ENCODE results near the gene MRPS9.
A peak's percentile ranks its signal among the peaks of the same experiment; 100 is the strongest.

Gene MRPS9

DNA sequence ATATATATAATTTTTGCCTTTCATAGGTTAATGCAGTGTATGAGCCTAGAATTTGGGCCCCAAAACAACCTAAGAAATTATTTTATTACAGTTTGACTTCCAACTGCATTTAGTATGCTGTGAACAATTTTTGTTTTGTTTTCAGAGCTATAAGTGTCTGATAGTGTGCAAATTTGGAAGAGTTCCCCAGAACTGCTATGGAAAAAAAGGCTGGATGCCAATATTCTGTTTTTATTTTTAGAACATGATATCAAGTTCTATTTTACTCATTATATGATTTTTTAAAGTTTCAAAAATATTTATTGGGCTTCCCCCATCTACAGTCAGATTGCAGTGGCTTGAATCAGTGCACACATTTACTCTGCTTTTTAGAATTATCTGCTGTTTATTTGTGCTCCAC, 42.6 kb downstream of the MRPS9 start:
- no peak for DNase-seq

DNA sequence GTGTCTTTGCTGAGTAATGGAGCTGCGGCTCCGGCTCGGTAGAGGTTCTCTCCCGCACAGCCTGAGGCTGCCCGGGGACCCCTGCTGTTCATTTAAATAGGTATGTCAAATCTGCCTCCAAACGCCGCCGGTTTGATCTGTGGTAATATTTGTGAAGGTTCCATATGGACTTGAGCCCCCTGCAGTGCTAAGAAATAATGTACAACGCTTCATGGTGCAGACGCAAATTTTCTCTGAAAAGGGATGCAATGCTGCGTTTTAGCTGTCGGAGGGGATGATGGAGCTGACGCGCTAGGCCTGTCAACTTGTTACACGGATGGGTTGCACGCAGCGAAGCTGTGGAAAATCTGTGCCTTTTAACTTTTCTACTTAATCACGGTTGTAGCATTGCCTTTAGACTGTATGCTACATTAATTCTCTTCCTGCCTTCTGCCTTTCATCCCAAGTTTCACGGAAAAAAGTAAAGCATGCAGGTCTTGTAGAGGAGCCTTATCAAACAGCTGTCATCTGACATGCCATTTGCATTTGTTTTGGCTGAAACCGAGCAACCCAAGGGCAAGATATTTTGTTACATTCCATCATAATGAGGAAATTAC, 43.2 kb downstream of the MRPS9 start:
- DNase-seq: no peak

DNA sequence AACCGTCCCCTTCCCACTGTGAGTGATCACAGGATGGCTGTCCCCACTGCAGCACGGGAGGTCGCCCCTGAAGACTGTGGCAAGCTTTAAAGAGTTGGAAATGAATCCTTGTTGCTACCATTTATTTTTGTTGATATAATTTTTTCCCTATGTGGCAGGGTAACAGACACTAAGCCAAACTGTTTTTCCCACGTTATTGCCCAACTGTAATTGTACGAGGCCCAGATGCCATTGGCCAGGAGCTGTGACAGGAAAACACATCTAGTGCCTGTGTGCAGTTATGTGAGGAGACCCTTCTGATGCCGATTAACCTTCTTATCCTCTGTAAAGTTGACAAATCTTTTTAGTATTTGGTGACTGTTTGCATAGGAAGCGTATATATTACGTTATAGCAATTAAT, 44.2 kb downstream of the MRPS9 start:
- DNase-seq: no peak

DNA sequence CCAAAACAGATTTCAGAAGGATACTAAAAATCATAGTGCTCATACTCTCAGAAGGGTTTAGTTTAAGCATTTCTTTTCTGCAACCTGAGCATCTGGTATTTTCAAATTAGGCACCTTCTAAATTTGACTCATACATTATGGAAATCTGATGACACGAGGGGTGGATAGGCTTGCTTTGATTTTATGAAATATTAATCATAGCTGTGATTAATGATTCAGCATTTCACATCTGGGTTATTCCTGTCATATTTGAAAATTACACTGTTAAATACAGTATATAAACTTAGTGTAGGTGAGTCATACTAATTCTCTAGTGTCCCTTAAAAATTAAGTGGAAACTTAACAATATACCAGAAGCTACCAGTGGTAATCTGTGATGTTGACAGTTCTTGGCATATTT, 47.7 kb downstream of the MRPS9 start:
- no peak for DNase-seq

DNA sequence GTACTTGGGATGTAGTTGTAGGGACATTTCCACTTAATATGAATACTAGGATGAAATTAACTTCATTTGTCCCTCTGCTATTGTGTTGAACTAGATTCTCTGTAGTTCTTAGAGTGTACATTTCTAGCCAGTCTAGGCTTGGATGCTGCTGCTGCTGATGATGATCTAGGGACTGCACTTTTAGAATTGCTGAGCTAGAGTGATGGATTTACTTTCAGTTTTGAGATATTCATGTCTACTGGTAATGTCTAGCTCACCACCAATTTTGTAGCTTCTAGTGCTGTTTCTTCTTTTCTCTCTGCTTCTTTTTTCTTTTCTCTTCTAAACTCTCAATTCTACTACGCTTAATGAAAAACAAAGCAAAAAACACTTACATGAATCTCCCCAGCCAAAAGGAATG, 49.4 kb downstream of the MRPS9 start:
- peak in 1 of 2 experiments; percentile 10 for DNase-seq

DNA sequence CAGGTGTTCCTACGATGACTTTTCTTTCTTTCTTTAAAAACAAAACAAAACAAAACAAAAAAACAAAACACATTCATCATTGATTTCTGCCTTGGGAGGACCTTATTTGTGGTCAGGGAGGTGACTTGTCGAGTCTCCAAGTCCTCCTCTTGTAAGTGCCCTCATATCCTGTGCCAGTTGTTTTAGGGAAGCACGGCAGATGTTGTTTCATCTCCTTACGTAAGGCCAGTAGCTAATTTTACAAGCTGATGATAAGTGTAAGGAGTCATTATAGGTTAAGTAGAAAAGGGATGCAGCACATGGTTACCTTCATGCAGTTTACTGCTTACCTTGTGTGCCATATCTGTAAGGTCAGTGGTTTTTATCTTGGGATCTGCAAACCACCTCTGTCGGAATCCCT, 52.2 kb downstream of the MRPS9 start:
- no peak for DNase-seq

DNA sequence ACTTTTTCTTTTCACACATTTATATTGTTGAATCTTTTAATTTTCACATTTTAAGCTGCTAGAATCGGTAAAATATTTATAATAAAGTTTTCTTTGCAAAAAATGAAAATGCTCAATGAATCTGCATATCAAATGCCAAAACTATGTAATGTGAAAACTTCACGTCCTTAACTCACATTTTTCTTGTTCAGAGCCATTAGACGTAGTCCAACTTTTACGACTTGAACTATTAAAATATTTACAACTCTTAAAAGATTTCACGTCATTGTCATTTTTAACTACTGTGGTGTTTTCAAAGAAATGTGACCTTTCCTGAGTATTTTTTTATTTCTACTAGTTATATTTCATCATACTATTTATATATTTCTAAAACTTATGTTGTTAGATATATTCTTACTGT, 54.9 kb downstream of the MRPS9 start:
- no peak for DNase-seq

DNA sequence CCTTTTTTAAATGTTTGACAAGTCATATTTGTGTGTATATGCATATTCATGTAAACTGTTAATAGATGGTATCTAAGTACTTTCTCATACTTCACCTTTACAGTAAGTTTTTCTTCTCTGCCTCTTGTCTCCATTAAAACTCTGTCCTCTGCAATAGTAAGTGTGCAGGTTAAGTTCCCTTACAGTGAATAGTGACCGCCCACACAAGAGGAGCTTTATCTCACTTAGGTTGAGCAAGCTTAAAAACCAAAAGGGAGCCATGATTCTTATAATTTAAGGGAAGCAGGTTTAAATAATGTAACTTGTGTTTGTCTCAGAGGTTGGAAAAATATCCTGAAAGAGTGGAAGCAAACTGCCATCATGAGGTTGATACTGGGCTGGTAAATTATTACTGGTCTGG, 61.3 kb downstream of the MRPS9 start:
- DNase-seq: no peak

DNA sequence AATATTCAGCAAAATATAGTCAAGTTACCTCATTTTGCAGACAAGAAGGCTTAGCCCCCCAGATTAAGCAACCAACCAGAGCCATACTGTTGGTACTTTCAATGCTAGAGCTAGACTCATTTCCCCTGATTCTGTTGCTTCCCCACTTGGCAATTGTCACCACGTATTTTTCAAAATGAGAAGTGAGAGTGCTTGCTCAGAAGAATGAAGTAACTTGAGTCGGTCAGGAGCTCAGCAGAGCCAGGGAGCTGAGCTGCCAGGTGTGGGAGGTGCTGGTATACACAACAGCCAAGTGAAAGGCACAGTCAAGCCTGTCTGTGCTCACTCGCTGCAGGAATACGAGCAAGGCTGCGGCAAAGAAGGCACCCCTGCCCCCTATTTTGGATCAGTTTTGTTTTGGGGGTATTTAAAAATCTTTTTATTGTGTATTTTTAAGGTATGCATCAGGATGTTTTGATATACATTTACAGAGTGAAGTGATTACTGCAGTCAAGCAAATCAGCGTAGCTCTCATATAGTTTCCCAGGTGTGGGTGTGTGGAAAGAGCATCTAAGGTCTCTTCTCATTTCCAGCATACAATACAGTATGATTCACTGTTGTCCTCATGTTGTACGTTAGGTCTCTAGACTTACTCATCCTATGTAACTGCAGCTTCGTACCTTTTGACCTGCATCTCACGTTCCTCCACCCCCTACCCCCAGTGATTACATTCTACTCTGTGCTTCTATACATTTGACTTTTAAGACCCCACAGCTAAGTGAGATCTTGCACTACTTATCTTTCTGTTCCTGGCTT, 62.4 kb downstream of the MRPS9 start:
- DNase-seq: peak in 1 of 2 experiments; percentile 3

DNA sequence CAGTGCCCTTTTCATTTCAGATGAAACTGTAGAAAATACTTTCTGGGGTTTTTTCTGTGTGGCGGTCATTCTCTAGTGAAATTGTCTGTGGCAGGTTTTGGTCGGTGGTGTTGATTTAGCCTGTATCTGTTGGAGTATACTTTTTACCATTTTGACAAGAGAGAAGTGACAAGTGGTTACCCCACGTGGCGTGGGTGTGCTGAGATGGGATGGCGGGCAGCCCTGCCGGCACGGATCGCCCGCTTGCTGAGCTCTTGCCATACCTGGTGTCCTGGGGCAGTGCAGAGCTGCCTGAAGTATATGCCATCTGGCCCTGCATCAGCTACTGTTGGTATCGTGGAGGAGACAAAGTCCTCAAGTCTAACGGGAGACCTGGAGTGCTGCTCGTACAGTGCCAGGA, 64.1 kb downstream of the MRPS9 start:
- DNase-seq: no peak

DNA sequence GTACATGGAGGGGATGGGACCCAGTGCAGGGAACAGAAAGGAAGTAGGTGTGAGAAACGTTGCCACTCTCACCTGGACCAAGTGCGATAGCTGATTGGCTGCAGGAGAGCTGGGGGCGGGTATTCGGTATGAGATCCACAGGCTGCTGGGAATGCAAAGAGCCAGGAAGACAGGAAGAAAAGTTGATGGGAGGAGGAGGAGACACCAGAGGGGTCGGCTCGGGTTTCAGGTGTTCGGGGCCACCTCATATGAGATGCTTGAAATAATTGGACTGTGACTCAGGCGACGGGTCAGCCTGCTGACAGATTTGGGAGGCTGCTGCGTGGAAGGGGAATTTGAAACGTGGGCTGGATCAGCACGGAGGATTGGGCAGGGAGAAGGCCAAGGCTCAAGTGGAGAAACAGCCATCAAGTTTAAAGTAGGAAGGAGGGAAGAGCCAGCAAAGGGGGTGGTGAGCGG, 65.1 kb downstream of the MRPS9 start:
- DNase-seq: no peak

DNA sequence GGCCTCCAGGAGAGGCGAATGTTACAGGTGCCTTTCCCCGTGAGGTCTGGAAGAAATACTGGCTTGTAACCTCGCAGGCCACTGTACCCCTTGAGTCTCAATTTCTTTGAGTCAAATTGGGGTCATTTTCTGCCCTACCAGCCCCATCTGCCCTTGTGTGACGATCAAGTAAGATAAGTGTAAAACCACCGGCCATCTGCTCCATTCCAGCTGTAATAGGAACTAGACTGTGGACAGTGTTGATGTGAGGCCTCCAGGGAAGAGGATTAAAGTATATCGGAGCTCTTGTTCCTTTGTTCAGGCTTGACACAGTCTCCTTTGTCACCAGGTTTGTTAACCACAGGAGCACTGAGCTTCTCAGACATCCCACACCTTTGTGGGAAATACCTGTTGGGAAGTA, 65.6 kb downstream of the MRPS9 start:
- no peak for DNase-seq

DNA sequence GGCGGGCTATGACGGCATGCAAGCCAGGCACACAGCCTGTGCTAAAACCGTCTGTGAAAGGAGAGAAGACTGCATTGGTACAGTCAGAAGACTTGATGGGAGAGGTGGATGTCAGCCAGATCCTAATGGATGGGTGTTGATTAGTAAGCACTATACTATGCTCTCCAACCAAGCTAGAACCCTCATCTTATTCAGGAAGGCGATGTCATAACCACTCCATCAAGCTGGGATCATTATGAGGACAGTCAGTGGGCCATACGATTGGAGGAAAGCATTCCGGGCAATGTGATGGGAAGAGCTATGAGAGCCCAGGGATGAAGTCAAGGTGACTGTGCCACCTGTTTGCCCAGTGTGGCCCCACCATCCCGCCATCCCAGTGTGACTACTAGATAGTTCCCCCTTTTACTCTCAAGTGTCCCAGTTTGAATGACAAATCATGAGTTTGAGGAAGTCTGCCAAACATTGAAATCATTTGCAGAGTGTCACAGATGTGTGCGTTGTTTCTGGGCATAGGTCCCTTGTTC, 66.4 kb downstream of the MRPS9 start:
- DNase-seq: peak in 1 of 2 experiments; percentile 11

DNA sequence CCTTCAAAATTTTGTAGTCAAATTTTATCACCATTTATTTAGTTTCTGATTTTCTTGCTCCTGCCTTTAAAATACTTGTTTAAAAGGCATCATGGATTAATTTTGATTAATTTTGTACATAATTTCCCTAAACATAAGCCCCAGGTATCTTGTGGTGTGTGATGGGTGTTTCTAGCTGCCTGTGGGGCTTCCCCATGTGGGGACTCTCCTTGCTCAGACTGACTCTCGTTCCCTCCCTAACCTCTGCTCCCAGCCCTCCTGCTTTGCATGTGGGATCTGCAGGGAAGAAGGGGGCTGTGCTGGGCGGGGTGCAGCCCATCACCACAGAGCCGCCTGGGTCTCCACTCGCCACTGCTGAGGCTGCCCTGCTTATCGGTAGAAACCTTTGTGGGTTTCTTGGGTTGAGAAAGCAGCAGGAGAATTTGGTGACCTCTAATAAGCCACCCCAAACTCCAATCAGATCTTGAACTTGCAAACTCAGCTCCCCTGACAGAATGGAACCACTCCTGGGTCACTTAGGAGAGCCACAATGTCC, 72.5 kb downstream of the MRPS9 start:
- DNase-seq: no peak

DNA sequence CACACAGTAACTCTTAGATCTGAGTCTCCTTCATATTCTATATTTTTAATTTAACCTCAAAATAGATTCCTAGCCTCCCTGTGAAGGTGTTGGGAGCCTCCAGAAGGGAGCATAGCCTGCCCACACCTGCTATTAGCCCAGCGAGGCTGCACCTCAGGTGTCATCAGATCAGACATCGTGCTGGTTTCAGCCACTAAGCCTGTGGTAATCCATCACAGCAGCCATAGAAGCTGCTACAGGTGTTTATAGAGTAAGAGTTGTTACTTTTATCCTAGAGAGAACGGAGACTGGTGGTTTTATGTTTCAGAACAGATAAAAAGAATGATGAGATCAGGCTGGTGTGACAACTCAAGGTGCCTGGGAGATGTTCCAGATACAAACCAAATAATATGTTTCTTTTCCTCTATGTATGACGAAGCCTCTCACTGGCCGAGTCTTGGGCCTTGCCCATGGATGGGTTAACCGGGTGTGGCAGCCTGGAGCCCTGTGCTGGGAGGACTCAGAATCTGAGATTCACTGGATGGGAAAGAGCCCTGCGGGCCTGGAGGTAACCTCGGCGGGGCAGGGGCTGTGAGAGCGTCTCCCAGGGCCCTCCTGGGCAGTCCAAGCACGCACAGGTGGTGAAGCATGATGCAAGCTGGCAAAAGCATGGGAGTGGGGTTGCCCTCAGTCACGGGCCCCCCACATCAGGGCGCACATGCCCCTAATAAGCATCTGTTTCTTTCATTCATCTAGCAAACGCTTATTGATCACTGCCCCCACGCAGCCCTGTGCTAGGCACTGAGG, 73.7 kb downstream of the MRPS9 start:
- DNase-seq: no peak

DNA sequence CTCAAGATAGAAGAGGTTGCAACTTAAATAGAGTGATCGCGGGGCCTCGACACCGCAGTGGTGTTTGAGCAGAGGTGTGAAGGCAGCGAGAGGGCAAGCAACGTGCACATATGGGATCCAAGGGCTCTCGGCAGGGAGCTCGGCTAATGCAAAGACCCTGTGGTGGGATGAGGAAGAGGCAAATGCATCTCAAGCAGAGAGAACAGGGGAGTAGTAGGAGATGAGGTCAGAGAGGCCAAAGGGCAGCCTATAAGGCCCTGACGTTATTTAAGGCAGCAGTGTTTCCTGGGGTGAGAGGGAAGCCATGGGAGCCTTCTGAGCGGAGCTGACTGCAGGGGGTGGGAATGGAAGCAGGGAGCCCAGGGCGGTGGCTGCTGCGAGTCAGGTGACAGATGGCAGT, 74.5 kb downstream of the MRPS9 start:
- no peak for DNase-seq

DNA sequence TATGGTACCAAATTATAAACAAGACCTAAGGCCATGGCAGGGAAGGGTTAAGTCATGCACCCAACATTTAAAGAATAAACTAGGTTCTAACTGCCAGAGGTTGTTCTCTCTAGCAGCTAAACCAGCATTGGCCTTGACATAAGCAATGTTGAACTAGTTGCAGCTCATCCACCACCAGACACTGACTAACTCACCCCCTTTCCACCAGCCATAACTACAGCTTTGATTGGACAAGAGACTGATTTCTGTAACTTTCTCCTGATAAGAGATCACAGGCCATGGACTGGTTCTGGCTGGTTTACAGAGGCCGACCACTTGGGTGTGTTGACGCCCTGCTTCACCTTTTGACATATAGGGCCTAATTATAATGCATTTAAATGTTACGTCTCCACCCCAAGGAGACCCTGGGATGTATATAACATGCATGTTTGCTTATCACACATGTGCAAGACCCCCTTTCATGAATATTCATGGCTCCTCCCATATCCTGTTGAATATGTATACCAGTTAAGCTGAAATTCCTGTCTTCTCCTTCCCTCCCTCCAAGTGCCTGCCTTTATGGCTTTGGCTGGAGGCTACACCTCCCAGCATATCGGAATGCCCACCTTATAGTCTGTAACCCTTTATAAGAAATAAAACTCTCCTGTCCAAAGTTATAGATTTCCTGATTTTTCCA, 75.9 kb downstream of the MRPS9 start:
- DNase-seq: no peak

DNA sequence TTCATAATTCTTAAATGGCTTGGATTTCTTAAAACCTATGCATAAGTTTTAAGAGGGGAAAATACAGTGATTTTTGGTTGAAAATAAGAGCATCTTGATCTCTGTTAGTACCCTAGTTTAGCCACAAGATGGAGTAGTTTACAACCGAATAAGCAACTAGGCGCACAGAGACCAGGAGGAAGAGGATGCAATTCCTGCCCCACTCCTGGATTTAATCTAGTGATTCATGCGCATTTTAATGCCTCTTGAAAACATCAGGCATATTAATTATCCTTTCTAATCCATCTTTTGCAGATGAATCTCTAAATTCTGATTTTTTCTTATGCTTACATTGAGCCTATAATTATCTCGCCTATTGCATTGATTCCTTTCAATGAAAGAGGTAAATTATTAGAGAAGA, 76.7 kb downstream of the MRPS9 start:
- peak; percentile 68 to 87 for DNase-seq

DNA sequence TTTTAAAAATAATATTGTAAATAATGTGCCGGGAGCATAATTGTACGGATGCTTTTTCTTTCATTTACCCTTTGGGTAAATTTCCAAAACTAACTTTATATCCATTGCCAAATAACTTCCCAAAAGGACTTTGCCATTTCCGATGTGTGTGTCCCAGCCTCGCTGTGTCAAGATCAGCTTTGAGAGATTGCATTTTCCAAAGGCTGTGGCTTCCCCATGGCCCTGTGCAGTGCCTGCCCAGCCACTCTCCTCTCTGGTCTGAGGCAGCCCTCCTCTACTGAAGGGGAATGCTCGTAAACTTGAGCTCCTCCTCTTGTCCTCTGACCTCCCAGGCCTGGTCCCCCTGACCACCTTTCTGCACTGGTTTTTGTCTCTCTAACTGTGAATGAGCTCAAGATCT, 78.5 kb downstream of the MRPS9 start:
- no peak for DNase-seq

DNA sequence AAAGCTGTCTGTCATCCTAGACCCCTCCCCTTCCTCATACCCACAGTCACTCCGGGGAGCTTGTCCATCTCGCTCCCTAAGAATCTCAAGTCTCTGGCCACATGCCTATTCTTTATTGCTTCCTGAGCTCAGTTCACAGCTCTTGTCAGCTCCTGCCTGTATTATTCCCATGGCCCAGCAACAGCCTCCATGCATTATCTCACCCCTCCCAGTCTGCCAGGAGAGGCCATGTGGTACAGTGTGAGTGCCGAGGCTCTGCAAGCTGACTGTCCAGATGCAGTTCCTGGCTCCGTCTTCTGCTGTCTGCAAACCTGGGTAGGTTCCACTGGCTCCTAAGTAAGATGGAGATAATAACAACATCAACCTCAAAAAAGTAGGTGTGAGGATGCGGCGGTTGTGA, 79.7 kb downstream of the MRPS9 start:
- no peak for DNase-seq

DNA sequence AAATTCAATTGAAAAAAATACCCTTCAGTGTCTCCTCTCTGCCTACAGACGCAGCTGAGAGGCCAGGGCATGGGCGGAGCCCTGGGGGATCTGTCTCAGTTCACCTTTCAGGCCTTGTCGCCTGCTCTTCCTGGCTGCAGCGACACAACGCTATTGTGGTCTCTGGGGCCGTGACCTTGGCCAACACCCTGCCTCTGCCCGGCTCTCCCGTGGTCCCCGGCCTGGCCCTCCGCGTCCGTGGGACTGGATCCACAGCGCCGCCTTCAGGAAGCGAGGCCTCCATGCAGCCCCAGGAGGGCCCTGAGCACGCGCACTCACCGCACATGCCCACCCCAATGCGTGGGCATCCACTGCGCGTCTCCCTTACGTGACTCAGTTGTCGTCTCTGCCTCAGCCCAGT, 81.1 kb downstream of the MRPS9 start:
- no peak for DNase-seq

DNA sequence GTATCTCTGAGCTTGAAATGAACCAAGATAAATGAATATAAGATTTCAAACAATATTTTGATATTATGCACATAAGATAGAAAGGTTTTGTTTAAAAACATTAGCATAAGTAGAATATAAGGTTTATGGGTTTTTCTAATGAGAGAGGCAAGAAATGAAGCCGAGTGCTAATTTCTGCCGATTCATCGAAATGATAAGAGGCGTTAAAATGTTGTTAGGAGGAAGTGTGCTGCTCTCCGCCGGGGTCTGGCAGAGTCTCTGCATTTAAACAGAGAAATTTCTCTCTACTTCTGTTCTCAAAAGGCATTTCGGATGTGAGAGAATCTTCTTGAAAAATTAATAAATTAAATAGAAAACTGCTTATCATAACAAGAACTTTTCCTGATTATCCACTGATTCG, 83.6 kb downstream of the MRPS9 start:
- DNase-seq: no peak

DNA sequence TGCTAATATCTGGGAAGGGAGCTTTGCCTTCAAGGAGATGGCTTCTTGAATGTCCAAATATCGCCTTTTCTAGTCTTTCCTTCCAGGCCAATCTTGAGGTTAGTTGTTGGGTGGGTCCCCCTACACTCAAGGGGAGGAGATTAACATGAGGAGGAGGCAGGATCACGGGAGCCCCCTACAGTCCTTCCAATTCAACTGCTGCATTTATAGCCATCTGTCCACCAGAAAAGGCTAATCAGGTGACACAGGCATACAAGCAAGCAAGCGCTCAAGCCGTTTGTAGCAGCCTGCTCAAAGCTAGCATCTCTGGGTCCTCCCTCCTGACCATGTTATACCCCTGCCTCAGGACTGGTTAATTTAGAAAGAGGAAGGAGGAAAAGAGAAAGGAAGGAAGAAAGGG, 87.6 kb downstream of the MRPS9 start:
- DNase-seq: no peak

All from Kasumi-1 (cell line).